Breast epithelium (tissue), 3 donors: Measurements from ENCODE around the gene TEX2.

Experiments used
- POLR2A ChIP-seq: fragments of 450-650 bp; IDR thresholded peaks from one replicate; pipeline ENCODE4 v1.6.1; 2016; ENCODE audit warnings: antibody characterized with exemption, mild to moderate bottlenecking, moderate library complexity
- POLR2AphosphoS5 ChIP-seq, 3 donors: sonication (generic); formaldehyde crosslinking; IDR thresholded peaks; one replicate each; pipeline ENCODE4 v1.6.1; 2017; ENCODE audit warnings: antibody characterized with exemption in 3 of 3
- TF ChIP-seq, protein P1 (sequence below), 3 donors: fragments of 450-650 bp; IDR thresholded peaks; one replicate each; pipeline ENCODE4 v1.5.1; 2016 to 2017; ENCODE audit warnings: antibody characterized with exemption in 3 of 3, mild to moderate bottlenecking in 3 of 3, moderate library complexity in 3 of 3

DNA sequence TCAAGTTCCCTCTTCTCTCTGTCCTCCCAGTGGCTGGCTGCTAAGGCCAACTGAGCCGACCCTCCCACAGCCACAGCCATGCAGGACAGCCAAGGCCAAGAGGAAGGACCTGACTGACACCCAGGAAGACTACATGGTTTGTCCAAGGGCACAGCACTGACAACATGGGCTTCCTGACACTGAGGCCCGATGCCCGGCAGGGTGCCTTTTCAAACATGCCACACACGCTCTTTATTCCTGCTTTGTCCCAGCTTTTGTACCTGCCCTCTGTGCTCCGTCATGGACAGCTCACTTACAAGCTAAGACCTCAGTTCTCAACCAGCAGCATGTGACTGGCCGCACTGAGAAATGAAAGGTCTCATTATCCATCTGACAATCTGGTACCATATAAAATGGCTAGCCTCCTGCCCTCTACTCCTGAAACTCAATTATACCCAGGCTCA is 45.8 kb downstream of the TEX2 start:
- TF ChIP-seq, protein P1, sequence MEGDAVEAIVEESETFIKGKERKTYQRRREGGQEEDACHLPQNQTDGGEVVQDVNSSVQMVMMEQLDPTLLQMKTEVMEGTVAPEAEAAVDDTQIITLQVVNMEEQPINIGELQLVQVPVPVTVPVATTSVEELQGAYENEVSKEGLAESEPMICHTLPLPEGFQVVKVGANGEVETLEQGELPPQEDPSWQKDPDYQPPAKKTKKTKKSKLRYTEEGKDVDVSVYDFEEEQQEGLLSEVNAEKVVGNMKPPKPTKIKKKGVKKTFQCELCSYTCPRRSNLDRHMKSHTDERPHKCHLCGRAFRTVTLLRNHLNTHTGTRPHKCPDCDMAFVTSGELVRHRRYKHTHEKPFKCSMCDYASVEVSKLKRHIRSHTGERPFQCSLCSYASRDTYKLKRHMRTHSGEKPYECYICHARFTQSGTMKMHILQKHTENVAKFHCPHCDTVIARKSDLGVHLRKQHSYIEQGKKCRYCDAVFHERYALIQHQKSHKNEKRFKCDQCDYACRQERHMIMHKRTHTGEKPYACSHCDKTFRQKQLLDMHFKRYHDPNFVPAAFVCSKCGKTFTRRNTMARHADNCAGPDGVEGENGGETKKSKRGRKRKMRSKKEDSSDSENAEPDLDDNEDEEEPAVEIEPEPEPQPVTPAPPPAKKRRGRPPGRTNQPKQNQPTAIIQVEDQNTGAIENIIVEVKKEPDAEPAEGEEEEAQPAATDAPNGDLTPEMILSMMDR (IDR thresholded peaks at IDR 0.05), result no peak
- no peak for TF ChIP-seq POLR2AphosphoS5 (IDR thresholded peaks at IDR 0.05)
- no peak for TF ChIP-seq POLR2A
